Measurements from ENCODE around the gene DHX35. TPM values are rescaled to one million over a fixed set of nuclear protein-coding genes. Genes with fewer than 3 reads are reported as not detected.

Gene DHX35
- total RNA-seq, 2 donors from 2014 or later: 9.9 to 17.2 TPM

DNA sequence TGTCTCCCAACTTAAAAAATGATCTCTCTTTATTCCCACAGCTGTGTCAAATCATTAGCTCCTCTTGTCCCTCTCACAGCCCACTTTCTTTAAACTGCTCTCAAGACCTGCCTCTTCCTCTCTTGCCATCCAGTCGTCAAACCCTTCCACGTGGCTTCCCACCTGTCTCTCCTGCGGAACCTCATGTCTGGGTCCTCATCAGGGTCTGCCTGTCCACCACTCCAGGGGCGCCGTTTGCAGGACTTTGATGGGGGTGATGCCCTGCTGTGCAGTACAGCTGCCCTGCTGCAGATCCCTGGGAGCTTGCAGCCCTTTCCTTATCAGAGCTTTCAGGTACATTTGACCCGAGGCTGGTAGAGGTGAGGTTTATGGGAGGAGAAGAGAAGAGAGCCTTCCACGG is 114.8 kb downstream of the DHX35 start:
- Mint-ChIP-seq H3K27ac (no peak overlapping the region), H3K9me3 (no peaks in the 10 kb centered on the region), H3K4me3 (no peak overlapping the region), H3K36me3 (no peaks in the 10 kb centered on the region), H3K27me3 (peaks cover 13 to 36% of the 10 kb centered on the region in 2 donors), H3K4me1 (ENCODE audit: low read depth in 2 of 2) (peaks cover 0 to 20% of the 10 kb centered on the region in 2 donors)
- no peak for DNase-seq (ENCODE audit: low spot score)
- ATAC-seq: no peak

DNA sequence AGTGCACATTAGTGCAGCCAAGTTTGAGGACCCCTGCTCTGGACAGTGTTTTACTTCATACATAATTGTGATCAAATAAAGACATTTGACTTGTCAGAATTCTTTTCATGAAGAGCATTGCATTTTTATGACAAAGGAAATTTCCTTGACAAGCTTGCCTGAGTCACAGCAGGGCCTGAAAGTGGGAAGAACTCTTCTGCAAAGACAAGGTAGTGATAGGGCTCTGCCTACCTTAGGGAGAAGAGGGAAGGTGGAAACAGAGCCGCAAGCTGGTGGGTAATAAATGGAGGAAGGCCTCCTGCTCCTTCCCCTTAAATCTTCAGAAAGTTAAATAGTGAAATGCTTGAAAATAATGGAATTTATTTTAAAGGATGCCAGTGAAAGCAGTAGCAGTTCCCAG is 118.2 kb downstream of the DHX35 start:
- H3K4me1 Mint-ChIP-seq (ENCODE audit: low read depth in 2 of 2): peaks cover 0 to 20% of the 10 kb centered on the region in 2 donors
- peaks cover 2 to 30% of the 10 kb centered on the region in 2 donors for H3K27me3 Mint-ChIP-seq
- no peaks in the 10 kb centered on the region for H3K9me3 Mint-ChIP-seq
- no peak for ATAC-seq
- no peak overlapping the region for H3K4me3 Mint-ChIP-seq
- no peaks in the 10 kb centered on the region for H3K36me3 Mint-ChIP-seq
- DNase-seq (ENCODE audit: low spot score): no peak
- H3K27ac Mint-ChIP-seq: no peak overlapping the region

DNA sequence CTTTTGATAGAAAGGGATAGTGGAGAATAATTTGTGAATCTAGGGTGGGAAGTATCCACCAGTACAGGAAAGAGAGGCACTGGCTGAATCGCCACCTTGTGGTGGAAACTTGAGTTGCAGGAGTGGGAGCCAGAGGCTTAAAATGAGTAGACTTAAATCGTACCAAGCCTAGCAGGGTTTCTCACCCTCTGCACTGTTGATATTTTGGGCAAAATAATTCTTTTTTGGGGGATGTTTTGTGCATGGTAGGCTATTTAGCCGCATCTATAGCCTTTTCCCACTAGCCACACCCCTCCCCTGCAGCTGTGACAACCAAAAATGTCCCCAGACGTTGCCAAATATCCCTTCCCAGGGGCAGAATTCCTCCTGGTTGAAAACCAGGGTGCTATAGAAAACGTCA is 119.1 kb downstream of the DHX35 start:
- Mint-ChIP-seq H3K36me3 (no peaks in the 10 kb centered on the region), H3K4me3 (no peak overlapping the region), H3K27me3 (peaks cover 0 to 25% of the 10 kb centered on the region in 2 donors), H3K27ac (no peak overlapping the region), H3K9me3 (no peaks in the 10 kb centered on the region), H3K4me1 (ENCODE audit: low read depth in 2 of 2) (peaks cover 0 to 20% of the 10 kb centered on the region in 2 donors)
- ATAC-seq: peak; percentile 57 to 60
- peak; percentile 87 for DNase-seq (ENCODE audit: low spot score)

DNA sequence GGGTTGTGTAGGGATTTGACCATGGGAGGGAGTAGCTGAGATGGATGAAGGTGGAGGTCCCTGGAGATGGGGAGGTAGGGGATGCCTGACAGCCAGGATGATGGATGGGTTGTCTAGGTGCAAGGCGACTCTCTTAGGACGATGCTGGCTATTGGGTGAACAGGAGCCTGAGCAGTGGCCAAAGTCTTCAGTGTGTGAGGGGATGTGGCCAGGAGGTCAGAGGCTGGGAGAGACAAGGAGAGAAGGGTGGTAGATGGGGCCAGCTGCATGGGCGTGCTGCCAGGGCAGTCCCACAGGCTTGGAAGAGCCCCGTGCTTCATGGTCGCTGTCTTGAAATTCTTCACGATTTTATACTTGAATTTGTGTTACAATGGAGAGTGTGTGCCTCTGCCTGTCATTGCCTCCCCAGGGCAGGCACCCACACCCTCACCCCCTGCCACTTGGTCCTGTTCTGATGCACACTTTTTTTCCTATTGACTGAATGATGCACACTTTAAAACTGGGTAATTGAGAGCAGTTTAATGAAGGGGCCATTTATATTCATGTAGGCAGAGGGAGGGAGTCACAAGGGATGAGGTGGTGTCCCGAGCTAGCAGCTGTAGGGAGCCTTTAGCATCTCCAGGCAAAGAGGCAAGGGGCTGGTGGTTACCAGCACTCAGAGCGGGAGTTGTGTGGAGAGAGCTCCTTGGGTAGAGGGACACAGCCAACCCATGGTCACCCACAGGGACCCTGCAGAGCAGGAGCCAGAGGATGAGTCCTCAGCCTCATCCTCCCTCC is 120.7 kb downstream of the DHX35 start:
- Mint-ChIP-seq H3K4me3 (no peak overlapping the region), H3K36me3 (no peaks in the 10 kb centered on the region), H3K27me3 (peaks cover 0 to 11% of the 10 kb centered on the region in 2 donors), H3K4me1 (ENCODE audit: low read depth in 2 of 2) (peaks cover 0 to 15% of the 10 kb centered on the region in 2 donors), H3K9me3 (no peaks in the 10 kb centered on the region), H3K27ac (no peak overlapping the region)
- ATAC-seq (no peak), DNase-seq (ENCODE audit: low spot score) (no peak)

DNA sequence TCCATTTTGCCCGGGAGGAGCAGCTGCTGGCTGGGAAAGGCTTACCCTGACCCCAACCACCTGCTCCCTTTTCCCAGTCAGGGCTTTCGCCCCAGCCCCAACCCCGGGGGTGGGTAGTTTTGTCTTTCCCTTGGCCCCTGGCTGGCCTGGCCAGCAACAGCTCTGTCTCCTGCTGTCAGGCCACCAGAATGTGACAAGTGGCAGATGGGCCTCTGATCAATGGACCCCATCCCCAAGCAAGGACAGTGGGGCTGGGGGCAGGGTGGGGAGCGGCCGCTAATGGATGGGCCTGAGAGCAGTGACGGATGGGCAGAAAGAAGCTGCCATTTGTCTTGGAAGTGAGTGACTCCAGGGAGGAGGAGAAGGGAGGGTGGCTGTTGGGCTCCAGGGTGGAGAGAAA is 121.6 kb downstream of the DHX35 start:
- peaks cover 0 to 9% of the 10 kb centered on the region in 2 donors for H3K4me1 Mint-ChIP-seq (ENCODE audit: low read depth in 2 of 2)
- no peaks in the 10 kb centered on the region for H3K9me3 Mint-ChIP-seq
- H3K27ac Mint-ChIP-seq: no peak overlapping the region
- DNase-seq (ENCODE audit: low spot score) (no peak), ATAC-seq (peak in 1 of 2 donors; percentile 41)
- H3K27me3 Mint-ChIP-seq: peaks cover 0 to 9% of the 10 kb centered on the region in 2 donors
- H3K36me3 Mint-ChIP-seq: no peaks in the 10 kb centered on the region
- no peak overlapping the region for H3K4me3 Mint-ChIP-seq

DNA sequence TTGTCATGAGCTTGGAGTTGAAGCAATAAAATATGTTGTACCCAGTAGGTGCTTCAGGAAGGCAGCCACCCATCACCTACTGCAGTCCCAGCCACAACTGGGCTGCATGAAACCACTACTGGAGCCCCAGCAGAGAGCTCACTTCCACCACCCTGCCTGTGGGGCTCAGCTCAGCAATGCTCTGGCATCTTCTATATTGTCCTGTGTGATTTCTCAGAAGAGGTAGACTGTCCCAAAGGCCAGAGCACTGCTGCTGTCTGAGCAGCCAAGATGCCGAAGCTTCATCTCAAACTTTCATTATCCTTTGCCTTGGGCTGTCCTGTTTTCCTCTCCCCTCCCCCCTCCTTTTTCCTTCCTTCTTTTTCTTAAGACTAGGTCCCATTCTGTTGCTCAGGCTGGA is 126.9 kb downstream of the DHX35 start:
- H3K27me3 Mint-ChIP-seq: peaks cover 0 to 3% of the 10 kb centered on the region in 2 donors
- H3K9me3 Mint-ChIP-seq: no peaks in the 10 kb centered on the region
- H3K36me3 Mint-ChIP-seq: no peaks in the 10 kb centered on the region
- peak overlapping the region; percentile 16 for H3K4me3 Mint-ChIP-seq
- H3K27ac Mint-ChIP-seq: peak overlapping the region; percentile 49 to 69
- ATAC-seq (no peak), DNase-seq (ENCODE audit: low spot score) (no peak)
- peaks cover 5 to 13% of the 10 kb centered on the region in 2 donors for H3K4me1 Mint-ChIP-seq (ENCODE audit: low read depth in 2 of 2)

Other genes starting within 250 kb of the DHX35 start
- not detected for gene SLC32A1, start 237.9 kb upstream of the DHX35 start, total RNA-seq
- 10 to 100 TPM in 1 of 2 donors, 1 to 10 TPM in 1; 9.6 to 13.8 TPM for gene ACTR5, start 213.9 kb upstream of the DHX35 start, total RNA-seq
- gene PPP1R16B, start 156.6 kb upstream of the DHX35 start, total RNA-seq: 100 to 1,000 TPM in 1 of 2 donors, 10 to 100 TPM in 1; 74.6 to 119 TPM
- 10 to 100 TPM in 1 of 2 donors, 1 to 10 TPM in 1; 8.1 to 25.0 TPM for gene FAM83D, start 35.9 kb upstream of the DHX35 start, total RNA-seq

Measured in natural killer cell treated with Interleukin-12 subunit alpha and Interleukin-12 subunit beta and Interleukin-15 and Interleukin-18, amount 100 ng/mL, for 72 hours (primary cell).